Measurements from ENCODE around the gene ENTR1.
"Not testable (repeated sequence)": the region's sequence is repeated elsewhere in the genome, so short reads cannot be mapped to it uniquely, and the experiment has no call there.

Gene ENTR1

GRCh38 chr9:136426787-136427186 lies 16.4 kb upstream of the ENTR1 start:
- no peak overlapping the region for H3K4me3 ChIP-seq (ENCODE audit: low read length)
- no peaks in the 10 kb centered on the region for H3K9me3 ChIP-seq (replicated peaks; ENCODE audit: insufficient read depth, low read length)
- H3K4me2 ChIP-seq (ENCODE audit: low read depth, low read length), result no peak overlapping the region
- no peak overlapping the region for H2AFZ ChIP-seq (ENCODE audit: low read length)
- no peaks in the 10 kb centered on the region for H3K79me2 ChIP-seq (ENCODE audit: low read length)
- no peak for TF ChIP-seq EZH2 (optimal IDR thresholded peaks at IDR 0.05; ENCODE audit: low read depth, low read length)
- no peak for TF ChIP-seq EZH2phosphoT487 (IDR thresholded peaks at IDR 0.05; ENCODE audit: low read length)
- TF ChIP-seq, protein P1, sequence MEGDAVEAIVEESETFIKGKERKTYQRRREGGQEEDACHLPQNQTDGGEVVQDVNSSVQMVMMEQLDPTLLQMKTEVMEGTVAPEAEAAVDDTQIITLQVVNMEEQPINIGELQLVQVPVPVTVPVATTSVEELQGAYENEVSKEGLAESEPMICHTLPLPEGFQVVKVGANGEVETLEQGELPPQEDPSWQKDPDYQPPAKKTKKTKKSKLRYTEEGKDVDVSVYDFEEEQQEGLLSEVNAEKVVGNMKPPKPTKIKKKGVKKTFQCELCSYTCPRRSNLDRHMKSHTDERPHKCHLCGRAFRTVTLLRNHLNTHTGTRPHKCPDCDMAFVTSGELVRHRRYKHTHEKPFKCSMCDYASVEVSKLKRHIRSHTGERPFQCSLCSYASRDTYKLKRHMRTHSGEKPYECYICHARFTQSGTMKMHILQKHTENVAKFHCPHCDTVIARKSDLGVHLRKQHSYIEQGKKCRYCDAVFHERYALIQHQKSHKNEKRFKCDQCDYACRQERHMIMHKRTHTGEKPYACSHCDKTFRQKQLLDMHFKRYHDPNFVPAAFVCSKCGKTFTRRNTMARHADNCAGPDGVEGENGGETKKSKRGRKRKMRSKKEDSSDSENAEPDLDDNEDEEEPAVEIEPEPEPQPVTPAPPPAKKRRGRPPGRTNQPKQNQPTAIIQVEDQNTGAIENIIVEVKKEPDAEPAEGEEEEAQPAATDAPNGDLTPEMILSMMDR (IDR thresholded peaks at IDR 0.05; ENCODE audit: low read length), result no peak
- H3K27ac ChIP-seq (ENCODE audit: low read length), result no peak overlapping the region
- H3K9ac ChIP-seq (ENCODE audit: low read length), result no peak overlapping the region
- no peaks in the 10 kb centered on the region for H3K27me3 ChIP-seq (replicated peaks; ENCODE audit: insufficient read depth, low read length)
- no peaks in the 10 kb centered on the region for H3K4me1 ChIP-seq (ENCODE audit: low read length)
- peaks cover 3% of the 10 kb centered on the region; the same call in 1 of the 2 replicates for H3K36me3 ChIP-seq (replicated peaks; ENCODE audit: insufficient read depth, low read length)
- no peaks in the 10 kb centered on the region for H3K9me2 ChIP-seq (replicated peaks; ENCODE audit: insufficient read depth, low read length)
- no peaks in the 10 kb centered on the region for H4K20me1 ChIP-seq (ENCODE audit: insufficient read depth, low read length)
- no peak for DNase-seq
- no peaks in the 10 kb centered on the region for H3F3A ChIP-seq (ENCODE audit: insufficient read depth, low read length)

DNA sequence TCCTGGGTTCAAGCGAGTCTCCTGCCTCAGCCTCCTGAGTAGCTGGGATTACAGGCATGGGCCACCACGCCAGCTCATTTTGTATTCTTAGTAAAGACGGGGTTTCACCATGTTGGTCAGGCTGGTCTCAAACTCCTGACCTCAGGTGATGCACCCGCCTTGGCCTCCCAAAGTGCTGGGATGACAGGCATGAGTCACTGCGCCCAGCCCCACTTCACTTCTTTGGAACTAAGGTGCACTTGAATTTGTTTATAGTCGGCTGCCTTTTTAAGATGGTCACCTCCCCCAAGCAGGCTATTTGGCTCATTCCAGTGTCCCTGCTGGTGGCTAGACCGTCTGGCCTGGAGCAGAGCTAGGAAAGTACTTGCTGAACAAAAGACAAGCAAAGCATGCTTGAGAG lies 15.0 kb upstream of the ENTR1 start:
- DNase-seq; H3K79me2 ChIP-seq (ENCODE audit: low read length); H3K36me3 ChIP-seq (replicated peaks; ENCODE audit: insufficient read depth, low read length); H3K27me3 ChIP-seq (replicated peaks; ENCODE audit: insufficient read depth, low read length); H3K9me2 ChIP-seq (replicated peaks; ENCODE audit: insufficient read depth, low read length); H3K4me2 ChIP-seq (ENCODE audit: low read depth, low read length); H3K27ac ChIP-seq (ENCODE audit: low read length); H3K9me3 ChIP-seq (replicated peaks; ENCODE audit: insufficient read depth, low read length); H3F3A ChIP-seq (ENCODE audit: insufficient read depth, low read length); H3K4me1 ChIP-seq (ENCODE audit: low read length); H3K9ac ChIP-seq (ENCODE audit: low read length); H2AFZ ChIP-seq (ENCODE audit: low read length); H3K4me3 ChIP-seq (ENCODE audit: low read length); H4K20me1 ChIP-seq (ENCODE audit: insufficient read depth, low read length): not testable (repeated sequence)

GRCh38 chr9:136424750-136425362 lies 14.4 kb upstream of the ENTR1 start:
- H3K36me3 ChIP-seq (replicated peaks; ENCODE audit: insufficient read depth, low read length), result peaks cover 3% of the 10 kb centered on the region; the same call in 1 of the 2 replicates

More at GRCh38 chr9:136424750-136425362, 14.4 kb upstream of the ENTR1 start:
- H3K9ac ChIP-seq (ENCODE audit: low read length), result no peak overlapping the region
- H3K4me1 ChIP-seq (ENCODE audit: low read length), result no peaks in the 10 kb centered on the region
- no peak overlapping the region for H3K4me2 ChIP-seq (ENCODE audit: low read depth, low read length)
- no peak for TF ChIP-seq EZH2 (optimal IDR thresholded peaks at IDR 0.05; ENCODE audit: low read depth, low read length)
- TF ChIP-seq, protein P1 (IDR thresholded peaks at IDR 0.05; ENCODE audit: low read length), result no peak
- no peak for TF ChIP-seq EZH2phosphoT487 (IDR thresholded peaks at IDR 0.05; ENCODE audit: low read length)
- no peaks in the 10 kb centered on the region for H4K20me1 ChIP-seq (ENCODE audit: insufficient read depth, low read length)
- DNase-seq, result no peak
- H3K4me3 ChIP-seq (ENCODE audit: low read length), result no peak overlapping the region
- H3K27ac ChIP-seq (ENCODE audit: low read length), result no peak overlapping the region
- no peaks in the 10 kb centered on the region for H3K9me3 ChIP-seq (replicated peaks; ENCODE audit: insufficient read depth, low read length)
- no peaks in the 10 kb centered on the region for H3K9me2 ChIP-seq (replicated peaks; ENCODE audit: insufficient read depth, low read length)
- H3K79me2 ChIP-seq (ENCODE audit: low read length), result no peaks in the 10 kb centered on the region
- H3F3A ChIP-seq (ENCODE audit: insufficient read depth, low read length), result no peaks in the 10 kb centered on the region
- no peak overlapping the region for H2AFZ ChIP-seq (ENCODE audit: low read length)
- H3K27me3 ChIP-seq (replicated peaks; ENCODE audit: insufficient read depth, low read length), result no peaks in the 10 kb centered on the region
